Hepatocyte (in vitro differentiated cells): ENCODE data around the gene KCNE3. TPM values are rescaled to one million over a fixed set of nuclear protein-coding genes. Genes with fewer than 3 reads are reported as not detected.
"Not testable (repeated sequence)": the region's sequence is repeated elsewhere in the genome, so short reads cannot be mapped to it uniquely, and the experiment has no call there.

ENCODE experiments used
- DNase-seq: peaks from one replicate; pipeline ENCODE4 v3.0.0-alpha.2; 2016; ENCODE audit warnings: low spot score
- H2AFZ ChIP-seq: fragments of 200-600 bp; sonication (generic); 2 replicates; pipeline ENCODE4 v1.6.0; 2016; ENCODE audit warnings: antibody characterized with exemption, mild to moderate bottlenecking
- H3K27ac ChIP-seq: fragments of 200-600 bp; sonication (generic); 2 replicates; pipeline ENCODE4 v1.5.1; 2016; ENCODE audit warnings: mild to moderate bottlenecking
- H3K27me3 ChIP-seq: fragments of 200-600 bp; sonication (generic); 2 replicates; pipeline ENCODE4 v1.6.1; 2016
- H3K36me3 ChIP-seq: fragments of 200-600 bp; sonication (generic); replicated peaks from 2 replicates; pipeline ENCODE4 v1.5.1; 2016; ENCODE audit warnings: low read depth; ENCODE audit not compliant: insufficient read depth
- H3K4me1 ChIP-seq: fragments of 200-600 bp; sonication (generic); 2 replicates; pipeline ENCODE4 v1.5.1; 2016; ENCODE audit warnings: mild to moderate bottlenecking, moderate library complexity; ENCODE audit not compliant: insufficient read depth
- H3K4me2 ChIP-seq: fragments of 200-600 bp; sonication (generic); 2 replicates; pipeline ENCODE4 v1.6.0; 2016
- H3K4me3 ChIP-seq: fragments of 200-600 bp; sonication (generic); 2 replicates; pipeline ENCODE4 v1.5.1; 2016; ENCODE audit warnings: mild to moderate bottlenecking
- H3K79me2 ChIP-seq: fragments of 200-600 bp; sonication (generic); 2 replicates; pipeline ENCODE4 v1.6.0; 2017; ENCODE audit warnings: mild to moderate bottlenecking
- H3K9me2 ChIP-seq: fragments of 200-600 bp; sonication (generic); replicated peaks from 2 replicates; pipeline ENCODE4 v1.6.0; 2017; ENCODE audit warnings: mild to moderate bottlenecking; ENCODE audit not compliant: insufficient read depth
- H3K9me3 ChIP-seq: fragments of 200-600 bp; sonication (generic); 2 replicates; pipeline ENCODE4 v1.5.1; 2016; ENCODE audit warnings: low read depth, mild to moderate bottlenecking
- H4K20me1 ChIP-seq: fragments of 200-600 bp; sonication (generic); 2 replicates; pipeline ENCODE4 v1.6.0; 2016; ENCODE audit warnings: mild to moderate bottlenecking; ENCODE audit not compliant: insufficient read depth, poor library complexity, severe bottlenecking
- EZH2 ChIP-seq: fragments of 200-600 bp; sonication (generic); IDR thresholded peaks from 2 replicates; pipeline ENCODE4 v1.6.1; 2016; ENCODE audit warnings: antibody characterized with exemption, mild to moderate bottlenecking, borderline replicate concordance
- EZH2phosphoT487 ChIP-seq: fragments of 200-600 bp; sonication (generic); IDR thresholded peaks from one replicate; pipeline ENCODE4 v1.6.1; 2018; ENCODE audit warnings: antibody characterized with exemption, mild to moderate bottlenecking, low read depth, moderate library complexity; ENCODE audit not compliant: unreplicated experiment, severe bottlenecking
- WGBS: methylation state at CpG from one replicate; pipeline ENCODE4 v1.1.6; 2016; ENCODE audit warnings: low lambda C conversion rate; ENCODE audit errors: missing lambda C conversion rate; 5-methylcytosine and 5-hydroxymethylcytosine counted together
- polyA plus RNA-seq: library from polyadenylated mRNA; unstranded; fragments of >200 nt; fragmentation: Nextera tagmentation; extraction: Ambion mirVana; gene quantifications from 2 replicates; pipeline ENCODE4 v1.2.1, GENCODE V29; 2016
- total RNA-seq: library from RNA; depleted of rRNA; stranded (reverse); fragments of >200 nt; gene quantifications from 2 replicates; pipeline ENCODE4 v1.2.3, GENCODE V29; 2014
- TF ChIP-seq, protein P1 (sequence below): fragments of 200-600 bp; sonication (generic); IDR thresholded peaks from 2 replicates; pipeline ENCODE4 v1.5.1; 2016; ENCODE audit warnings: antibody characterized with exemption, mild to moderate bottlenecking; ENCODE audit not compliant: poor library complexity

KCNE3 gene
- total and polyA plus RNA-seq, 2 experiments from 2014 or later = 8.7 to 18.6 TPM

DNA sequence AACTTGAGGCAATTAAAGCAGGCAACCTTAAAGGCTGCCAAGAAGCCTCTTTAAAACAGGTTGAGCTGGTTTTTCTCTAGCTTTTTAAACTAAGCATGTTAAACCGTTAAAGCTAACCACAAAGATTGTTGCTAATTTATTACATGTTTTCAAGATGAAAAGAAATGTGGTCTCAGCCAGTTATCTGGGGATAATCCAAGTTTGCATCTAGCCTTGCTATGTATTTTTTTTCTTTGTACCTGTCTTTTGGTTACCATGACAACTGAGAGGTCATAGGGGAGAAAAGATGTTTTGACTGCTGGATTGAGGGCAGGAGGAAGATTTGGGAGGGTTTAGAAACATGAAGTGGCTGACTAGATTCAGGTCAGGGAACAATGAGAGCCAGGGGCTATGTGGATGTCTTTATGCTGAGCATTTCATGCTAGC is 50.0 kb downstream of the KCNE3 start:
- H3K9me2 ChIP-seq = no peaks in the 10 kb centered on the region
- H3K27me3 ChIP-seq = no peaks in the 10 kb centered on the region
- 9% methylated on average over 1 of the region's 1 CpG for WGBS
- H3K4me3 ChIP-seq = no peak overlapping the region
- DNase-seq = peak; percentile 19
- no peaks in the 10 kb centered on the region for H3K9me3 ChIP-seq
- H2AFZ ChIP-seq = no peak overlapping the region
- TF ChIP-seq EZH2 (no peak), EZH2phosphoT487 (no peak)
- TF ChIP-seq, protein P1, sequence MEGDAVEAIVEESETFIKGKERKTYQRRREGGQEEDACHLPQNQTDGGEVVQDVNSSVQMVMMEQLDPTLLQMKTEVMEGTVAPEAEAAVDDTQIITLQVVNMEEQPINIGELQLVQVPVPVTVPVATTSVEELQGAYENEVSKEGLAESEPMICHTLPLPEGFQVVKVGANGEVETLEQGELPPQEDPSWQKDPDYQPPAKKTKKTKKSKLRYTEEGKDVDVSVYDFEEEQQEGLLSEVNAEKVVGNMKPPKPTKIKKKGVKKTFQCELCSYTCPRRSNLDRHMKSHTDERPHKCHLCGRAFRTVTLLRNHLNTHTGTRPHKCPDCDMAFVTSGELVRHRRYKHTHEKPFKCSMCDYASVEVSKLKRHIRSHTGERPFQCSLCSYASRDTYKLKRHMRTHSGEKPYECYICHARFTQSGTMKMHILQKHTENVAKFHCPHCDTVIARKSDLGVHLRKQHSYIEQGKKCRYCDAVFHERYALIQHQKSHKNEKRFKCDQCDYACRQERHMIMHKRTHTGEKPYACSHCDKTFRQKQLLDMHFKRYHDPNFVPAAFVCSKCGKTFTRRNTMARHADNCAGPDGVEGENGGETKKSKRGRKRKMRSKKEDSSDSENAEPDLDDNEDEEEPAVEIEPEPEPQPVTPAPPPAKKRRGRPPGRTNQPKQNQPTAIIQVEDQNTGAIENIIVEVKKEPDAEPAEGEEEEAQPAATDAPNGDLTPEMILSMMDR = no peak
- H3K27ac ChIP-seq = peak overlapping the region; percentile 63
- no peaks in the 10 kb centered on the region for H3K36me3 ChIP-seq
- H4K20me1 ChIP-seq = no peaks in the 10 kb centered on the region
- H3K4me2 ChIP-seq = no peak overlapping the region
- no peaks in the 10 kb centered on the region for H3K79me2 ChIP-seq
- peaks cover 10% of the 10 kb centered on the region for H3K4me1 ChIP-seq

DNA sequence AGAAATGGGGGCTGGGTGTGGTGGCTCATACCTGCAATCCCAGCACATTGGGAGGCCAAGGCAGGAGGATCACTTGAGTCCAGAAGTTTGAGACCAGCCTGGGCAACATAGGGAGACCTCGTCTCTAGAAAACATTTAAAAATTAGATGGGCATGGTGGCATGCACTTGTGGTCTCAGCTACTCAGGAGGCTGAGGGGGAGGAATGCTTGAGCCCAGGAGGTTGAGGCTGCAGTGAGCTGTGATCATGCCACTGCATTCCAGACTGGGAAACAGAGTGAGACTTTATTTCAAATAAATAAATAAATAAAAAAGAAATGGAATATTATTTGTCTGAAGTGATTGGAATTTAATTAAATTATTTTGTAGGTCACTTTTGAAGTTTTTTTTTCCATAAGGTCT is 50.4 kb downstream of the KCNE3 start:
- H3K9me3 ChIP-seq, H4K20me1 ChIP-seq, H3K4me1 ChIP-seq, H3K4me3 ChIP-seq, H3K4me2 ChIP-seq, DNase-seq, H3K27me3 ChIP-seq, H3K36me3 ChIP-seq, H3K9me2 ChIP-seq, H3K79me2 ChIP-seq, H3K27ac ChIP-seq, H2AFZ ChIP-seq: not testable (repeated sequence)
- 74% methylated on average over 1 of the region's 1 CpG for WGBS

DNA sequence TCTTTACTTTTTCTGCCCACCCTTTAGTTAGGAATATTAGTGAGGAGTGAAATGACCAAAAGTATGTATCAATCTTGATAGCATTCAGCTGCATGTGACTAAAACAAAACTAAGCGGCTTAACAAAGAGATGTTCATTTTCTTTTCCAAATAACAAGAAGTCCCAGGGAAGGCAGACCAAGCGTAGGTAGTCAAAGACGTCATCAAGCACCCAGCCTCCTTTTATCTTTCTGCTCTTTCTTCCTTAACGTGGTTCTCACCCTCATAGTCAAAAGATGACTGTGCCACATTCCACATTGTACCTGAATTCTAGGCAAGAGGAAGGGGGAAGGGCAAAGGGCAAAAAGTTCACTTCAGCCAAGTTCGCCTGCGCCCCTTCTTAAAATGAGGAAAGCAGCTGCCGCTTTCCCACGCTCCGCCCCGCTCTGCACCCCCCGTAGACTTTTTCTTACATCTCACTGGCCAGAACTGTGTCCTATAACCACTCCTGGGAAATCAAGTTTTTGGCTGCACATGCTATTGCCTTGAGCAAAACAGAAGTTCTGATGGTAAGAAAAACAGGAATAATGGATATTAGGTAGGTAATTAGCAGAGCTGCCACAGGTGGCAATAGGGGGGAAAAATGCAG is 54.5 kb downstream of the KCNE3 start:
- no peaks in the 10 kb centered on the region for H3K36me3 ChIP-seq
- 73% methylated on average over 11 of the region's 11 CpGs for WGBS
- H3K9me2 ChIP-seq = no peaks in the 10 kb centered on the region
- H3K79me2 ChIP-seq = no peaks in the 10 kb centered on the region
- no peak for DNase-seq
- H3K27me3 ChIP-seq = no peaks in the 10 kb centered on the region
- H3K9me3 ChIP-seq = no peaks in the 10 kb centered on the region
- H2AFZ ChIP-seq = no peak overlapping the region
- peaks cover under 1% of the 10 kb centered on the region for H3K4me1 ChIP-seq
- no peaks in the 10 kb centered on the region for H4K20me1 ChIP-seq
- no peak overlapping the region for H3K27ac ChIP-seq
- no peak overlapping the region for H3K4me3 ChIP-seq
- H3K4me2 ChIP-seq = no peak overlapping the region
- TF ChIP-seq, protein P1 = no peak
- TF ChIP-seq EZH2 = no peak
- TF ChIP-seq EZH2phosphoT487 = no peak

DNA sequence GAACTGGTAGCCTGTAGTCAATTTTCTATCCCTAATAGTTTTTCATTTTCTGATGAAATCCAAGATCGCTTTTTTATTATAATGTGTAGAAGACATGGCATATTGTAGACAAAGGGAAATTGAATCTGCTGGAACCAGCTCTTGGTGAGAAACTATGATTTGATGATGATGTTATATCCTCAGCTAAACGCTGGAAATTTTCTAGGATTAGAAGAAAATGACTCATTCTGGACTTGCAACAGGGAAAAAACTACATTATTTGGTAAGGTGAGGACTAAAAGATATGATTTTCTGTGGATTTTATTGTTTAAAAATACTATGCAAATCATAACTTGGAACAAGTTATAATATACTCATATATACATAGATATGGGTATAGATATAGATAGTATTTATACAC is 55.0 kb downstream of the KCNE3 start:
- no peaks in the 10 kb centered on the region for H3K4me1 ChIP-seq
- H3K79me2 ChIP-seq = no peaks in the 10 kb centered on the region
- H2AFZ ChIP-seq = no peak overlapping the region
- no peak for DNase-seq
- no peaks in the 10 kb centered on the region for H4K20me1 ChIP-seq
- whole genome bisulfite sequencing = 92% methylated on average over 2 of the region's 2 CpGs
- no peaks in the 10 kb centered on the region for H3K9me2 ChIP-seq
- no peak overlapping the region for H3K27ac ChIP-seq
- no peaks in the 10 kb centered on the region for H3K36me3 ChIP-seq
- H3K9me3 ChIP-seq = no peaks in the 10 kb centered on the region
- H3K27me3 ChIP-seq = no peaks in the 10 kb centered on the region
- no peak overlapping the region for H3K4me2 ChIP-seq
- TF ChIP-seq EZH2 (no peak), EZH2phosphoT487 (no peak)
- TF ChIP-seq, protein P1 = no peak
- no peak overlapping the region for H3K4me3 ChIP-seq
